ENCODE data around the gene TSKU. TPM values are rescaled to one million over a fixed set of nuclear protein-coding genes. Genes with fewer than 3 reads are reported as not detected.
"Not testable (repeated sequence)": the region's sequence is repeated elsewhere in the genome, so short reads cannot be mapped to it uniquely, and the experiment has no call there.

Gene TSKU
- total RNA-seq, 1 experiment from 2014 or later = 25.1 TPM

DNA sequence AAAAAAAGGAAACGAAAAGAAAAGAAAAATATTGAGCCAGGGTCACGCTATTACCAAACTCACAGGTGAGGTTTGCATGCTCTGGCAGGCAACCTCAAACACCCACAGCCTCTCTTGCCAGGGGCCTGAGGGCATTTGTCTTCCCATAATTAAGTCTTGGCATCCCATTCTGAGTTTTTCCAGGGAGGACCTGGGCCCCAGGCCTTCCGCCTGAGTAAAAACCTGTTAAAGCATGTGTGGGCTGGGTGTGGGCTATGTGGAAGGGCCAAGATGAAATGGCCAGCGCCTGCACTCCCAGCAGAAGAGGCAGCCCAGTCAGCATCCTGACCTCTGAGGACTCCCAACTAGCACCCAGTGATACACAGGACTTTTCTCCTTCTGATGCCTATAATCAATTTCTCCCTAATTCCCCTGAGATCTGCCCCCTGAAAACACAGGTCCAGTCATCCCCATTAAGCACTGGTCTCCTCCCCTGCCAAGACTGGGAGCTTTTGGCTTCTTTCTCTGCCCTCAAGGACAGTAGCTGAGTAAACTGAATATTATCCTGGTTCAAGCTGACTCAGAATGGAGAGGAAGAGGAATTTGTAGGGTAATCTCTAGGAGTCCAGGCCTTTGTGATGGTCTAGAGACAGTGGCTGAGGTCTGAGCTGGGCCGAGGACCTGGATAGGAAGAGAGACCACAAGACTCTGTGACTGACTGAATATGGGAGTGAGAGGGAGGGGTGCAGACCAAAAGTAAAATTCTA lies 42.0 kb downstream of the TSKU start:
- DNase-seq (ENCODE audit: low read depth) = peak; percentile 39

DNA sequence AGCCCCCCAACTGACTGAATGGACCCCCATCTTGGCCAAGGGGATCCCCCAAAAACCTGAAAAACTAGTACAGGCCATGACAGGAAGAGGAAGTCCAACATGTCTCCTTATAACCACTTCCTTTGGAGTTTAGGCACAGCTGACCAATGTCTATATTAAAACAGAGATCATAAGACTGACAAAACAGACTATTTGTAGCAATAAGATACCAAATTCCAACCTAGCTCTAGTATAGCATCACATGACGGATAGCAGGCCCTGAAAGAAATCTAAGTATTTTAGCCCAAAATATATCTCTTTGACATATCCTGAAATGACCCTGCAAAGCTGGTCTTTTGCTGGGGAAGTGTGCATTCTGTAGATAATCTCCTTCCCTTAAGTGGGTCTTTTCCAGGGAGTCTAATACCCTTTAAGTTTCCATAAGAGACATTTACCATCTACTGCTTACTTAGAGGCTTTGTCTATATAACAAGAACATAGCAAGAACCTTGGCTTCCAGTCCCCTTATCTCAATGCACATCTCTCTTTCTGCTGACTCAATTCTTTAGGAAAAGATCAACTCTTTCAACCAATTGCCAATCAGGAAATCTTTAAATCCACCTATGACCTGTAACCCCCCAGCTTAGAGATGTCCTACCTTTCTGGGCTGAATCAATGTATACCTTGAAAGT lies 42.7 kb downstream of the TSKU start:
- no peak for DNase-seq (ENCODE audit: low read depth)

DNA sequence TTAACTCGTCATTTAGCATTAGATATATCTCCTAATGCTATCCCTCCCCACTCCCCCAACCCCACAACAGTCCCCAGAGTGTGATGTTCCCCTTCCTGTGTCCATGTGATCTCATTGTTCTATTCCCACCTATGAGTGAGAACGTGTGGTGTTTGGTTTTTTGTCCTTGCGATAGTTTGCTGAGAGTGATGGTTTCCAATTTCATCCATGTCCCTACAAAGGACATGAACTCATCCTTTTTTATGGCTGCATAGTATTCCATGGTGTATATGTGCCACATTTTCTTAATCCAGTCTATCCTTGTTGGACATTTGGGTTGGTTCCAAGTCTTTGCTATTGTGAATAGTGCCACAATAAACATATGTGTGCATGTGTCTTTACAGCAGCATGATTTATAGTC lies 43.4 kb downstream of the TSKU start:
- DNase-seq (ENCODE audit: low read depth) = not testable (repeated sequence)

DNA sequence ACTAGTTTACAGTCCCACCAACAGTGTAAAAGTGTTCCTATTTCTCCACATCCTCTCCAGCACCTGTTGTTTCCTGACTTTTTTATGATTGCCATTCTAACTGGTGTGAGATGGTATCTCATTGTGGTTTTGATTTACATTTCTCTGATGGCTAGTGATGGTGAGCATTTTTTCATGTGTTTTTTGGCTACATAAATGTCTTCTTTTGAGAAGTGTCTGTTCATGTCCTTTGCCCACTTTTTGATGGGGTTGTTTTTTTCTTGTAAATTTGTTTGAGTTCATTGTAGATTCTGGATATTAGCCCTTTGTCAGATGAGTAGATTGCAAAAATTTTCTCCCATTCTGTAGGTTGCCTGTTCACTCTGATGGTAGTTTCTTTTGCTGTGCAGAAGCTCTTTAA lies 43.8 kb downstream of the TSKU start:
- not testable (repeated sequence) for DNase-seq (ENCODE audit: low read depth)

DNA sequence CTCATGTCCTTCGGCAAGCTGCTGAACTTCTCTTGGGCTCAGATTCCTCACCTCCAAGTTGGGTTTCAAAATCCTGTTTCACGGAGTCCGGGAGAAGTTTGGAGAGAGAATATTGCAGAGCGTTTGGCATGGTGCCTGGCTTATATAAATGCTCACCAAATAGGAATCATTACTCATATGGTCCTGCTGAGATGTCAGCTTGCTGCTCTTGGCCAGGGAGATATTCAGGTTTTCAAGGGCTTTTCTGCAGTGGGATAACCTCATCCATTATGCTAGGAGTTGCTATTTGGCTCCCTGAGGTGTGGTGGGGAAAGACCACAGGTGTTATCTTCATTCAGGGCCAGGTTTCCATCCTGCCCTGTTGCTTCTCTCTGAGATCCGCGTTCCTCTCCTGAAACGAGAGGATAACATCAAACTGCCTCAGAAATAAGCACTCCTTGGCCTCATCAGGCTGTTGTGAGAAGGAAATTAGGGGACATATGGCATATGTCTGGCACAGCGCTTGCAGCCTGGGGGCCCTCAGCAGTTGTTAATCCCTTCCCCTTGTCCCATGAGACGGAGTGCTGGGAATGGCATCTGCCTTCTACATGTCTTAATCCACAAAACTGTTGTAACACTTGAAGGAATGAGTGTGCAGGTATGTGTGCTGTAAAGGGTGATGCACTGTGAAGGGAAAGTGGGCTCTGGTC lies 47.6 kb downstream of the TSKU start:
- no peak for DNase-seq (ENCODE audit: low read depth)

DNA sequence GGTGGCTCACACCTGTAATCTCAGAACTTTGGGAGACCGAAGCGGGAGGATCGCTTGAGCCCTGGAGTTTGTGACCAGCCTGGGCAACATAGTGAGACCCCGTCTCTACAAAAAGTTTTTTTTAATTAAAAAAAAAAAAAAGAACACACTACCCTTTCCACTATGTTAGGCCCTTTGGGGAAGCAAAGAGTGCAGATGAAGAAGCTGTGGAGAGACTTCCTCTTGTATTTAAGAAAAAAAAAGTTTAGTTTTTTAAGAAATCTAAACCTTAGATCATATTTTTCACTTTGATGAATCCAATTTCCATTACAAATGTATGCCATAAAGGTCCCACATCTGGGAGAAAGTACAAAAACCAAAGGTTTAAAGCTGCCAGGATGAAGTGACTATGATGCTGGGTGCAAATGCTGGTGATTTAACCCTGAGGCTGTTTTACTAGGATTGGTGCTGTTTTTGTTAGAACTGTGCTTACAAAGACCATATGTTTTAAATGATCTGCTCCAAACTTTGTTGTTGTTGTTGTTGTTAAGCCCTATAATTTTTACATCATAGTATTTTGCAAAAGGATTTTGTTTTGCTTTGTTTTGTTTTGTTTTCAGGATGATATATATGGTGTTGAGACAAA lies 48.6 kb downstream of the TSKU start:
- DNase-seq (ENCODE audit: low read depth) = no peak

DNA sequence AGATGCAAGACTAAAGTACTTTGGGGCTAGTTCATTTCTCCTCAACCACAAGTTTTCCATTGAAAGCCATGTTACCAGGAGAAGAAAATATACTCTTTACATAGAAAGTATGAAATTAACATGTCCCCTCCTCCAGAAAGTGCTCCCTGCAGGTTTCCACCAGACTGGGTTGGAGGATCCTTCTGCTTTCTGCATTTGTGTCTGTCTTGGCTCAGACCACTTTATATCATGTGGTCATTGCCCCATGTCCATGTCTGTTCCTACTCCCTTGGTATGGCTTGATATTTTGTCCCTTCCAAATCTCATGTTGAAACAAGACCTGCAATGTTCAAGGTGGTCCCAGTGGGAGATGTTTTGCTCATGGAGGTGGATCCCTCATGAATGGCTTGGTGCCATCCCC lies 49.2 kb downstream of the TSKU start:
- no peak for DNase-seq (ENCODE audit: low read depth)

DNA sequence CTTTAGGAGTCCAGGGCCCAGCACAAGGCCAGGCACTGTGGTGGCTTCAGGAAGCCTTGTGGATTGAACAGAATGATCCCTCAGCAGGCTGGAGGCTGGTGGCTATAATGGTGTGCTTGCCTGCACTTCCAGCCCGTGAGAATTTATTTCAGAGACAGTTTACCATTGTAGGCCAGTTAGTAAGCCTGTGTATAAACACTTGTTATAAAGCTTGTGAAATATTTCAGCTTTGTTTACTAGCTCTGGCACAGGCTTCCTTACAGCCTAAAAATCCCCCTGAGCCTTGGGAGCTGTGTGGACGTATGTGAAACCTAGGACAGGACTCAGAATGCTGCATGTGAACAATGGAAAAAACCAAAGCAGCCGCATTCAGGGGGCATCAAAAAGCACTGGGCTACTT lies 51.0 kb downstream of the TSKU start:
- DNase-seq (ENCODE audit: low read depth) = no peak

DNA sequence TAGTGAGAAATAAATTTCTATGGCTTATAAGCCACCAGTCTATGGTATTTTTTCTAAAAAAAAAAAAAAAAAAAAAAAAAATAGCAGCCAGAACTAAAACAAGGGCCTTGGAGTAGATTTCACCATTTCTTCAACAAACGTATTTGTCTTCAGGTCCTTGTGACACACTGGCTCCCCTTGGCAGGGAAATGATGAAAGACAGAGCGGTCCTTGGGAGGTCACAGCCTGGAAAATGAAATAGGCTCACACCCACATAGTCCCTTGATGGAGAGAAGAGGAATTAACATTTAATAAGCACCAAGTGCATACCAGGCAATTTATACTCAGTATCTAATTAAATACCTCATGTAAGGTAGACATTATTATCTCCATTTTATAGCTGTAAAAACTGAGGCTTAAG lies 51.9 kb downstream of the TSKU start:
- no peak for DNase-seq (ENCODE audit: low read depth)

DNA sequence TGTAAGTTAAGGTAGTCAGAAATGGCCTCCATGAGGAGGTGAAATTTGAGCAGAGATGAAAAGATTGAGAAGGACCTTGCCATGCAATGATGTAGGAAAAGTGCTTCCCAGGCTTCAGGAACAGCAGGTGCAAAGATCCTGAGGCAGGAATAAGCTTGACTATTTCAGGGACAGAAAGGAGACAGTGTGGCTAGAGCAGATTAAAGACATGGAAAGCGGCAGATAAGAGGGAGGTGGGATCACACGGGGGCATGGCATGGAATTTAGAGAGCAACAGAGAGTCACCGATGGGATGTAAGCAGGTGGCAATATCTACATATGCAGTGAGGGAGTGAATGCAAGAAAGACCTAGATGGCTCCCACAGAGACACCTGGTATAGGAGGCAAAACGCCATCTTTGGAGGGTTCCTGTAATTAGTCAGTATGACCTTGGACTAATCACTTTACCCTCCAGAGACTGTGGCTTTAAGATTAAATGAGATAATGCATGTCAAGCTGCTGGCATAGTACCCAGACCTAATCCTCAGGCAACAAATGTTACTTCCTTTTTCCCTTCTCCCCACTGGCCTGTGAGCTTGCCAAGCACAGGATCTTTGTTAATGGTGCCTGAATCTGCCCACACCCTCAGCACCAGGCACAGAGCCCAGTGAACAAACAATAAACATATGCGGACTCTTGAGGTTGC lies 52.9 kb downstream of the TSKU start:
- peak; percentile 62 for DNase-seq (ENCODE audit: low read depth)

DNA sequence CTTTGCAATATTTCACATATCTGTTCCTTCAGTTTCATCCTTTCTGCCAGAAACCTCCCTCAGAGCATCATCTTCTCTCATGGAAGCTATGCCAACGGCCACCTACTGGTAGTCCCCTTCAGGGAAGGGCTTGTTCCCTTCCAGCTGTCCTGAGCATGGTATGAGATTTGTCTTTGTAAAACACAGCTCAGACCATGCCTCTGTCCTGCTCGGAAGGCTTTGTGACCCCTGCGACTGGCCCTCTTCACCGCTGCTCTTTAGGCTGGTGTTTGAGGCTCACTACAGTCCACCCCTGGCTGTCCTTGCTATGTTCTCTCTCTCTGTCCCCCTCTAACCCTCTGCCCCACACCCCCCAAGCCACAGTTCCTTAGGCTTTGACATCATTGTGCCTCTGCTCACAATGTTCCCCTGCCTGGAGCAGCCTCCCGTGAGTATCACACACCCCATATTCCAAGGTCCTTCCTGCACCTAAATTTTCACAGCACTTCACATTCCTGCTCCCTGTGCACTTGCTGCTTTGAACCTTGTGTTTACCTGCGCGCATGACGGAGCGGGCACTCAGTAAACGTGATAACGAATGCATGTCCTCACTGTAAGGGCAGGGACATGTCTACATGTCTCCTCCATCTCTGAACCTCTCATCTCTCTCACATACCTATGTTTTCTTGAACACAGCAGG lies 53.6 kb downstream of the TSKU start:
- no peak for DNase-seq (ENCODE audit: low read depth)

DNA sequence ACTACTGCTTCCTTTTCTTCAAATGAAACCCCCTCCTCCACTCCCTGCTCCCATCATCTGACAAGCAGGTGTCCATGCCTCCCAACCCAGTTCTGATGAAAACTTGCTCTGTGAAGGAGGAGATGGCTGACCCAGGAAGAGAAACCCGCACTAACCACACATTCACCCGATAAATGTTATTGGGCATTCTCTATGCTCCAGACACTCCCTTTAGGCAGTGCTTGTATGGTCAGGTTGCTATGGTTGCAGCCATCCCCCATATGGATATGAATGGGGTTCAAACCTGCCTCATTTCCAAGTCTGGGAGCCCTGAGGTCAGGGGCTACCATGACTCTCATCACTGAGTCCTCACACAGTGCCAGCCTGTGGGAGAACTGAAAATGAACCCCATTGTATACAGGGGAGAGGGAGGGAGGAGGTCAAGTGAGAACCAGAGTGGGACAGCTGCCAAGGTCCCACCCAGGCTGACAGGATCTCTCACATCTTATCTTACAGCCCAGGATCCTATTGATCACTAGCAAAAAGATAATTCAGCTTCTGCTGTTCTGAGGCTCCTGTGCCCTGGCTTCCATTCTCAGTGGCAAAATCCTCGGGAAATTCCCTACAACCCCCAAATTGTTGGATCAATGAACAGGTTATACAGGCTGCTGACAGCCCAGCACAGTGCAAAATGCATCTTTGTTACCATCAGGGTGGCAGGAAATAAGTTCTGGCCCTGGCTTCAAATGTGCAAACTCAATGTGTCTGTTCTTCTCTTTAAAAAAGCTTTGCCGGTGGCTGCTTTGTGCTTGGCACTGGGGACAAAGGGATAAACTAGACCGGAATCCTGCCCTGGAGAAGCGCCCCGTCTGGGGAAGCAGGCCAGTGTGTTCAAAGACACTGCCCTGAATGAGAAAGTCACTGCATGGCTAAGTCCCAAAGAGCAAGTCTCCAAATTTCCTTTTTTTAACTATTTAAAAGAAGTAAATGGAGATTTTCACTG lies 54.8 kb downstream of the TSKU start:
- DNase-seq (ENCODE audit: low read depth) = no peak

DNA sequence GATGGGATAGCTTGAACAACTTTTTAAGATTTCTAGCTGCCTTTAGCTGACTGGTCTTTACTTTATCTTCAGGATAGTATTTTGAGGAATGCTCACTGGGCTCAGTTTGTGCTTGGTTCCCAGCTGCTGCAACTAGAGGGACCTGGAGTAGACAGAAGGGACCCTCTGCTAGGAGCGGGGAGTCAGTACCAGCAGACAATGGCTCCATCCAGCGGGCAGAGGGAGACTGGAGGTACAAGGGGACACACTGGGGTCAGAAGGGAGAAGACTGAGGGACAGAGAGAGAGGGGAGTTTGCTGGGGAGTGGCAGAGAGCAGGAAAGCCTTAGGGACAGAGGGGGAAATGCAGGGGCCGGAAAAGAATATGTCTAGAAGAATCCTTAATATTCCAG lies 55.5 kb downstream of the TSKU start:
- DNase-seq (ENCODE audit: low read depth) = peak; percentile 57

DNA sequence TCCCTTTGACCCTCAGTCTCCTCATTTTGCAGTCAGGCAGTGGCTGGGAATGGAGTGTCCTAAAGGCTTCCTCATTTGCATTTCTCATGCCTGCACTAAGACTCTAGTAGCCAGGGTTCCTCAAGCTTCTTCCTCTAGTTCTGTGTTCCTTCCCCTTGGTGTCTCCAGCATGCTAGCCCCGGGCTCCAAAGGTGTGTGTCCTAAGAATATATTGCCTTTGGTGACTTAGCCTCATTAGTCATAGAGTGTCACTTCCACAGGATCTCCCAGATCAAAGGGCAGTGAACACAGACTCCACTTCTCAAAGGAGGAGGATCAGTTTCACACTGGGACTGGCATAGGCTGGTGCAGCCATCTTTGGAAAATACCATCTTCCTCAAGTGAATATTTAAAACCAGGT lies 56.2 kb downstream of the TSKU start:
- no peak for DNase-seq (ENCODE audit: low read depth)

DNA sequence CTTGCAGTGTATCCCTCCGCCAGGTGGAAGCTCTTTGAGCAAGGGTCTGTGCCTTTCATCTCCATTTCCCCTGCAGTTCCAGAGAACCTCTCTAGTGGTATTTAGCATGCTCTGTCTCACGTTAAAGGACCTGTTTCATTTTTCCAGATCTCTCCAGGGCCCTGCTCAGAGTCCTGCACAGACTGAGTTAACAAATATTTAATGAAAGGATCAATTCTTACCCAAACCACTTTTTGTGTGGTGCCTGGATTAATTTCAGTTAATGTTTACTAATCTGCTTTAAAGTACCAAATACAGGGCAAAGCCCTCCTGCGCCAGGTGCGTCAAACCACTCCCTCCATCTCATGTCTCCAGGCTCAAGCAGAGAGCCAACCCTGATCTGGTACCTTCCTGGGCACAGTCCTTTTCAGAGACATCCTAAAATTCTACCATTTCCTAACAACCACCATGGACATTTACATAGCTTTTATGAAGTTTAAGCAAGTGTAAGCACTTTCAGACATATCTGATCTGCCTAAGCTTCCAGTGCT lies 58.8 kb downstream of the TSKU start:
- no peak for DNase-seq (ENCODE audit: low read depth)

DNA sequence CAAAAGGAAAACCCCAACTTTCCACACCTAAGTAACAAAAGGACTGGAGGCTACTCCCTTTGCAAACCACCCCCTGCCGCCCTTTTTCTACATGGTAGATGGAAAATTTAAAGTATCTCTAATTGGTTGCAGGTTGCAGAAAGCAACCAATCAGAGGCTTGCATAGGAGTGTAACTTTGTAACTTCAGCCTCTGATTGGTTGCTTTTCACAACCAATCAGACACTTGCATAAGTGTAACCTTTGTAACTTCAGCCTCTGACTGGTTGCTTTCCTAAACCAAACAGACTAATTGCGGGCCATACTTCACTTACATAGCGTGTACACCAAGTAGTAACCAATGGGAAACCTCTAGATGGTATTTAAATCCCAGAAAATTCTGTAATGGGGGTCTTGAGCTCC lies 60.8 kb downstream of the TSKU start:
- no peak for DNase-seq (ENCODE audit: low read depth)

DNA sequence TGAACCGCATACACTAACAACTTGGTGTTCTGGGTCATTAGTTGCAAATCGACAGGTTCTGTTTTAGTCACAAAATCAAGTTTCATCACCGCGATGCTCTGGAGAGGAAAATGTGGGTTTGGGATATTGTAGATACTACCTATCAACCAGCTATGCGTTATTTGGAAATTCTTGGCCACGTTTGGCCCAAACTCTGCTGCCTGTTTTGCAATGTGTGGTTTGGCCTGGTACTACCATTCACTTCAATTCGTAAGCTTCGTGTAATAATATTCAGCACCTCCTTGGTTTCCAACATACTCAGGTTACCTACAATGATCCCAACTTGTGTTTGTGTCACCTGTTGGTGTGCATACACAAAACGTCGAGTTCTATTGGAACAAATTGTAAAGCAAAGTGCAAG lies 61.4 kb downstream of the TSKU start:
- DNase-seq (ENCODE audit: low read depth) = no peak

DNA sequence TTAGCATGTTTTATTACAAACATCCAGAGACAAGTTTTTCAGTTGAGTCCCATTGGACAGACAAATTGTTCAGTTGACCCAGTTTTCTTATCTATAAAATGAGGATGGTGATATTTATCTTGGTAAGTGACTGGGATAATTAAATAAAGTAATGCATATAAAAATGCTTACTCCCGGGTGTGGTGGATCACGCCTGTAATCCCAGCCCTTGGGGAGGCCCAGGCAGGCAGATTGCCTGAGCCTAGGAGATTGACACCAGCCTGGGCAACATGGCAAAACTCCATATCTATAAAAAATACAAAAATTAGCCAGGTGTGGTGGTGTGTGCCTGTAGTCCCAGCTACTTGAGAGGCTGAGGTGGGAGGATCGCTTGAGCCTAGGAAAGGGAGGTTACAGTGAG lies 61.9 kb downstream of the TSKU start:
- no peak for DNase-seq (ENCODE audit: low read depth)

DNA sequence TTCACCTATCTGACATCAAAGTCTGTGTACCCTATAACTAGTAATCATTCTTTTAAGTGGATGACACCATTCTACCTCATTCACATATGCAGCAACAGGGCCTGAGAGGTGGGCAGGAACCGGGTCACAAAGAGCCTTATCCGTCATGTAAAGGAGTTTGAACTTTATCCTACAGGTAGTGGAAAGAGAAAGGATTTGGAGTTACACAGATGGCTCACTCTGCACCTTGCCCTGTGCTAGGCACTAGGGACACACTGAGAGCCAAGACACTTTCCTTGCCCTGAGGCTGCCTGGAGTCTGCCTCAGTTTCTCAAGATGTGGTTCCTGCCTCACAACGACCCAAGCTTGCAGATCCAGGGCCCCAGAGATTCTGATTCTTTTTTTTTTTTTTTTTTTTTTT lies 63.3 kb downstream of the TSKU start:
- no peak for DNase-seq (ENCODE audit: low read depth)

Measured in Daoy (cell line).